OCI-LY3 (cell line): ENCODE results near the gene TMEM18.

Experiments
- EZH2phosphoT487 ChIP-seq: fragments of 200-600 bp; shearing (Covaris generic); IDR thresholded peaks from 2 replicates; pipeline ENCODE4 v1.6.1; 2018; ENCODE audit warnings: antibody characterized with exemption, mixed run types, low read depth
- TF ChIP-seq, protein P1 (sequence below): fragments of 200-600, 300-600 bp; sonication (generic); IDR thresholded peaks from 2 replicates; pipeline ENCODE4 v1.5.1; 2014; ENCODE audit warnings: antibody characterized with exemption, low read length, low read depth

DNA sequence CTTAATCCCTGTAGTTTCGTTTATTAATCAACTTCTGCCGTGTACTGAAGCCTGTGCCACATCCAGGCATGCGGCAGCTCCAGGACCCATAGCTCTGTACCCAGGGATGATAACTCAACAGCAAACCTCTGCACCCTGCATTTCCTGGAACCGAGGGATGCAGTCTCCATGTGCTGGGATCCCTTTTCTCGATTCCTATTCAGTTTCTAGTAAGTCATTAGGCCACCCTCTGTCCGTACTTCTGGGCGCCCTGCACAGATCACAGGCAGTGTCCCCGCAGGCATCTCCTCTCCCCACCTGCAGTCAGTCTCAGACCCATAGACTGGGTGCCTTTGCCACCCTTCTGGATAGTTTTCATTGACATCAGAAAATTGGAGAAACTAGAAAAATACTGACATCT is 18.8 kb downstream of the TMEM18 start:
- TF ChIP-seq, protein P1, sequence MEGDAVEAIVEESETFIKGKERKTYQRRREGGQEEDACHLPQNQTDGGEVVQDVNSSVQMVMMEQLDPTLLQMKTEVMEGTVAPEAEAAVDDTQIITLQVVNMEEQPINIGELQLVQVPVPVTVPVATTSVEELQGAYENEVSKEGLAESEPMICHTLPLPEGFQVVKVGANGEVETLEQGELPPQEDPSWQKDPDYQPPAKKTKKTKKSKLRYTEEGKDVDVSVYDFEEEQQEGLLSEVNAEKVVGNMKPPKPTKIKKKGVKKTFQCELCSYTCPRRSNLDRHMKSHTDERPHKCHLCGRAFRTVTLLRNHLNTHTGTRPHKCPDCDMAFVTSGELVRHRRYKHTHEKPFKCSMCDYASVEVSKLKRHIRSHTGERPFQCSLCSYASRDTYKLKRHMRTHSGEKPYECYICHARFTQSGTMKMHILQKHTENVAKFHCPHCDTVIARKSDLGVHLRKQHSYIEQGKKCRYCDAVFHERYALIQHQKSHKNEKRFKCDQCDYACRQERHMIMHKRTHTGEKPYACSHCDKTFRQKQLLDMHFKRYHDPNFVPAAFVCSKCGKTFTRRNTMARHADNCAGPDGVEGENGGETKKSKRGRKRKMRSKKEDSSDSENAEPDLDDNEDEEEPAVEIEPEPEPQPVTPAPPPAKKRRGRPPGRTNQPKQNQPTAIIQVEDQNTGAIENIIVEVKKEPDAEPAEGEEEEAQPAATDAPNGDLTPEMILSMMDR = no peak
- TF ChIP-seq EZH2phosphoT487 = no peak
